RPMI7951 (cell line): ENCODE measurements around the gene TYMS. TPM values are rescaled to one million over a fixed set of nuclear protein-coding genes. Genes with fewer than 3 reads are reported as not detected.

Experiments
- DNase-seq: peaks from one replicate; pipeline ENCODE4 v3.0.0-alpha.2; 2012; ENCODE audit warnings: low read depth
- total RNA-seq: library from RNA; depleted of rRNA; stranded (reverse); fragments of >200 nt; shearing (Covaris generic); gene quantifications from 2 replicates; pipeline ENCODE4 v1.2.3, GENCODE V29; 2014; rRNA removed

TYMS gene
- 46.7 and 54.4 TPM in 2 replicates for total RNA-seq

- peak; percentile 66 for DNase-seq
Observed at GRCh38 chr18:657311-658000, at the start of gene TYMS. Gene TYMS, plus strand, starts transcription at chr18:657653. Its CDS starts 90 bp downstream, at chr18:657743.

GRCh38 chr18:607930-608329 is 49.5 kb upstream of the TYMS start:
- no peak for DNase-seq

GRCh38 chr18:610214-610928 is 47.1 kb upstream of the TYMS start:
- no peak for DNase-seq

- no peak for DNase-seq
Observed at GRCh38 chr18:612156-612555, 45.3 kb upstream of the TYMS start.

- no peak for DNase-seq
Observed at GRCh38 chr18:614193-614592, 43.3 kb upstream of the TYMS start.

GRCh38 chr18:615092-615521 is 42.3 kb upstream of the TYMS start:
- no peak for DNase-seq

- DNase-seq = no peak
Observed at GRCh38 chr18:615773-616172, 41.7 kb upstream of the TYMS start.

- DNase-seq = peak; percentile 46
Observed at GRCh38 chr18:616380-616995, 41.0 kb upstream of the TYMS start.

- DNase-seq = no peak
Observed at GRCh38 chr18:617970-618504, 39.4 kb upstream of the TYMS start.

- no peak for DNase-seq
Observed at GRCh38 chr18:618618-619017, 38.8 kb upstream of the TYMS start.

GRCh38 chr18:621291-622043 is 36.0 kb upstream of the TYMS start:
- DNase-seq = peak; percentile 69

- no peak for DNase-seq
Observed at GRCh38 chr18:622289-622688, 35.2 kb upstream of the TYMS start.

GRCh38 chr18:623761-624620 is 33.5 kb upstream of the TYMS start:
- peak; percentile 58 for DNase-seq

GRCh38 chr18:627231-627630 is 30.2 kb upstream of the TYMS start:
- DNase-seq = no peak

GRCh38 chr18:629269-630150 is 27.9 kb upstream of the TYMS start:
- DNase-seq = no peak

- DNase-seq = no peak
Observed at GRCh38 chr18:631560-631959, 25.9 kb upstream of the TYMS start.

GRCh38 chr18:634551-635045 is 22.9 kb upstream of the TYMS start:
- DNase-seq = peak; percentile 80

GRCh38 chr18:635171-635570 is 22.3 kb upstream of the TYMS start:
- no peak for DNase-seq

GRCh38 chr18:641224-641623 is 16.2 kb upstream of the TYMS start:
- DNase-seq = no peak
